Liver (tissue), 9 donors: Measurements from ENCODE around the gene MIEF1. TPM values are rescaled to one million over a fixed set of nuclear protein-coding genes. Genes with fewer than 3 reads are reported as not detected.

ENCODE experiments used
- DNase-seq: peaks from one replicate; pipeline ENCODE4 v3.0.0-alpha.2; 2017; ENCODE audit warnings: low spot score
- H3K27ac ChIP-seq, 2 donors: one replicate each; pipeline ENCODE4 v1.7.0; 2013; ENCODE audit warnings: inconsistent platforms in 2 of 2, low read length in 2 of 2, control low read depth in 1 of 2, low read depth in 1 of 2, mild to moderate bottlenecking in 1 of 2
- H3K27me3 ChIP-seq, 4 donors: one replicate each; pipeline versions ENCODE4 v1.6.1 to v1.7.0; 2013; ENCODE audit warnings: low read length in 3 of 4, inconsistent platforms in 1 of 4, mild to moderate bottlenecking in 1 of 4, moderate library complexity in 1 of 4; ENCODE audit not compliant: control insufficient read depth in 4 of 4, insufficient read depth in 4 of 4
- H3K36me3 ChIP-seq, 4 donors: one replicate each; pipeline versions ENCODE4 v1.6.1 to v1.7.0; 2013; ENCODE audit warnings: low read length in 3 of 4, mild to moderate bottlenecking in 3 of 4, low read depth in 1 of 4, moderate library complexity in 1 of 4; ENCODE audit not compliant: control insufficient read depth in 4 of 4, insufficient read depth in 3 of 4
- H3K4me1 ChIP-seq, 4 donors: one replicate each; pipeline versions ENCODE4 v1.6.1 to v1.7.0; 2013; ENCODE audit warnings: low read length in 3 of 4, mild to moderate bottlenecking in 3 of 4, moderate library complexity in 1 of 4; ENCODE audit not compliant: control insufficient read depth in 4 of 4, insufficient read depth in 4 of 4
- H3K4me3 ChIP-seq, 3 donors: one replicate each; pipeline versions ENCODE4 v1.6.1 to v1.7.0; 2013; ENCODE audit warnings: low read length in 3 of 3, control low read depth in 1 of 3, low read depth in 1 of 3, mild to moderate bottlenecking in 1 of 3
- H3K9ac ChIP-seq, 2 donors: one replicate each; pipeline ENCODE4 v1.7.0; 2013; ENCODE audit warnings: low read length in 2 of 2, mild to moderate bottlenecking in 2 of 2, moderate library complexity in 2 of 2, control low read depth in 1 of 2, low read depth in 1 of 2
- H3K9me3 ChIP-seq, 4 donors: one replicate each; pipeline versions ENCODE4 v1.6.1 to v1.7.0; 2013; ENCODE audit warnings: low read length in 3 of 4; ENCODE audit not compliant: control insufficient read depth in 4 of 4
- EGR1 ChIP-seq, 2 donors: IDR thresholded peaks; 2 replicates each; pipeline ENCODE4 v1.6.1; 2016 to 2018; ENCODE audit warnings: antibody characterized with exemption in 2 of 2, low read depth in 2 of 2
- FOXA1 ChIP-seq: IDR thresholded peaks from 2 replicates; pipeline ENCODE4 v1.6.1; 2016; ENCODE audit warnings: antibody characterized with exemption
- FOXA2 ChIP-seq: IDR thresholded peaks from 2 replicates; pipeline ENCODE4 v1.6.1; 2016; ENCODE audit warnings: antibody characterized with exemption
- GABPA ChIP-seq, 2 donors: IDR thresholded peaks in 1 of 2; conservative IDR thresholded peaks in 1 of 2; 2 replicates each; pipeline ENCODE4 v1.6.1; 2016; ENCODE audit warnings: antibody characterized with exemption in 2 of 2, mild to moderate bottlenecking in 1 of 2, moderate library complexity in 1 of 2
- HNF4A ChIP-seq, 2 donors: conservative IDR thresholded peaks; 2 replicates each; pipeline ENCODE4 v1.6.1; 2016; ENCODE audit warnings: antibody characterized with exemption in 2 of 2, mild to moderate bottlenecking in 2 of 2
- HNF4G ChIP-seq: IDR thresholded peaks from 2 replicates; pipeline ENCODE4 v1.6.1; 2016; ENCODE audit warnings: antibody characterized with exemption
- JUND ChIP-seq, 2 donors: IDR thresholded peaks; 2 replicates each; pipeline ENCODE4 v1.6.1; 2016; ENCODE audit warnings: antibody characterized with exemption in 2 of 2
- NR2F2 ChIP-seq: IDR thresholded peaks from 2 replicates; pipeline ENCODE4 v1.6.1; 2016; ENCODE audit warnings: antibody characterized with exemption
- RAD21 ChIP-seq, 2 donors: IDR thresholded peaks; 2 replicates each; pipeline ENCODE4 v1.6.1; 2016; ENCODE audit warnings: antibody characterized with exemption in 2 of 2, mild to moderate bottlenecking in 2 of 2
- RXRA ChIP-seq, 2 donors: IDR thresholded peaks; 2 replicates each; pipeline ENCODE4 v1.6.1; 2017 to 2018; ENCODE audit warnings: antibody characterized with exemption in 2 of 2, mild to moderate bottlenecking in 1 of 2
- SP1 ChIP-seq: IDR thresholded peaks from 2 replicates; pipeline ENCODE4 v1.6.1; 2018; ENCODE audit warnings: antibody characterized with exemption, mild to moderate bottlenecking
- TAF1 ChIP-seq: conservative IDR thresholded peaks from 2 replicates; pipeline ENCODE4 v1.6.1; 2016; ENCODE audit warnings: antibody characterized with exemption, mild to moderate bottlenecking
- YY1 ChIP-seq: IDR thresholded peaks from 2 replicates; pipeline ENCODE4 v1.6.1; 2016; ENCODE audit warnings: antibody characterized with exemption, mild to moderate bottlenecking
- WGBS: extraction: QIAGEN DNeasy Blood & Tissue Kit; methylation state at CpG from one replicate; pipeline ENCODE4 v1.1.7; 2013; 5-methylcytosine and 5-hydroxymethylcytosine counted together
- polyA plus RNA-seq, 2 donors: library from polyadenylated mRNA; stranded (reverse) in 1 of 2; unstranded in 1 of 2; fragments of 200-250 nt in 1 of 2; fragments of >200 nt in 1 of 2; fragmentation: Nextera tagmentation in 1 of 2; extraction: Ambion mirVana in 1 of 2; gene quantifications; one replicate each; pipeline versions ENCODE4 v1.2.1 to v1.2.3, GENCODE V29; 2013 to 2015
- total RNA-seq, 2 donors: library from RNA; depleted of rRNA; stranded (reverse); fragments of >200 nt; gene quantifications; one replicate each; pipeline ENCODE4 v1.2.3, GENCODE V29; 2014
- TF ChIP-seq, protein P1 (sequence below): IDR thresholded peaks from 2 replicates; pipeline ENCODE4 v1.6.1; 2016; ENCODE audit warnings: antibody characterized with exemption, mild to moderate bottlenecking
- TF ChIP-seq, protein P2 (sequence below): IDR thresholded peaks from 2 replicates; pipeline ENCODE4 v1.6.1; 2016; ENCODE audit warnings: antibody characterized with exemption
- TF ChIP-seq, protein P3 (sequence below): IDR thresholded peaks from 2 replicates; pipeline ENCODE4 v1.6.1; 2016; ENCODE audit warnings: antibody characterized with exemption
- TF ChIP-seq, protein P4 (sequence below): fragments of 150-350 bp; IDR thresholded peaks from 2 replicates; pipeline ENCODE4 v1.5.1; 2017; ENCODE audit warnings: improper control_type of control experiment, low read depth, low read length; ENCODE audit not compliant: missing input control
- TF ChIP-seq, protein P5 (sequence below): IDR thresholded peaks from 2 replicates; pipeline ENCODE4 v1.6.1; 2016; ENCODE audit warnings: antibody characterized with exemption
- donor health status: healthy.
- donor health status: healthy.
- donor health status: healthy.
- donor health status: healthy.
- donor health status: healthy.

The MIEF1 gene
- total and polyA plus RNA-seq, 4 donors: 12.9 to 31.1 (median 20.7) TPM

DNA sequence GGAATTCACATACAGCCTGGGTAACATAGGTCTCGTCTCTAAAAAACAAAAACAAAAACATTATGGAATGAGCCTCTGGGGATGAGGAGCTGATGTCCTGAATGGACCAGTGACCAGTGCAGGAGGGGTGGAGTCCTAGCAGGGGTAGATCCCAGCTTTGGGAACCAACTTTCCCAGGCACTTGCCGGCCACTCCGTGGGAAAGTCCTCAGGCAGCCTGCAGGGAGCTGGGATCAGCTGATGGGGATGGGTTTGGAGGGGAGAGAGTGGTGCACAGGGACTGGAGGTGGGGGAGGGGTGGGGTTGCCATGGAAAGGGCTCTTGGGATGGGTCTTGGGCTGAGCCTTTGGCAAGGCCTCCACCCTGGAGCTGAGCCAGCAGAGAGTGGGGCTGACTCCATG is 26.2 kb upstream of the MIEF1 start (continued):
- TF ChIP-seq, protein P1, sequence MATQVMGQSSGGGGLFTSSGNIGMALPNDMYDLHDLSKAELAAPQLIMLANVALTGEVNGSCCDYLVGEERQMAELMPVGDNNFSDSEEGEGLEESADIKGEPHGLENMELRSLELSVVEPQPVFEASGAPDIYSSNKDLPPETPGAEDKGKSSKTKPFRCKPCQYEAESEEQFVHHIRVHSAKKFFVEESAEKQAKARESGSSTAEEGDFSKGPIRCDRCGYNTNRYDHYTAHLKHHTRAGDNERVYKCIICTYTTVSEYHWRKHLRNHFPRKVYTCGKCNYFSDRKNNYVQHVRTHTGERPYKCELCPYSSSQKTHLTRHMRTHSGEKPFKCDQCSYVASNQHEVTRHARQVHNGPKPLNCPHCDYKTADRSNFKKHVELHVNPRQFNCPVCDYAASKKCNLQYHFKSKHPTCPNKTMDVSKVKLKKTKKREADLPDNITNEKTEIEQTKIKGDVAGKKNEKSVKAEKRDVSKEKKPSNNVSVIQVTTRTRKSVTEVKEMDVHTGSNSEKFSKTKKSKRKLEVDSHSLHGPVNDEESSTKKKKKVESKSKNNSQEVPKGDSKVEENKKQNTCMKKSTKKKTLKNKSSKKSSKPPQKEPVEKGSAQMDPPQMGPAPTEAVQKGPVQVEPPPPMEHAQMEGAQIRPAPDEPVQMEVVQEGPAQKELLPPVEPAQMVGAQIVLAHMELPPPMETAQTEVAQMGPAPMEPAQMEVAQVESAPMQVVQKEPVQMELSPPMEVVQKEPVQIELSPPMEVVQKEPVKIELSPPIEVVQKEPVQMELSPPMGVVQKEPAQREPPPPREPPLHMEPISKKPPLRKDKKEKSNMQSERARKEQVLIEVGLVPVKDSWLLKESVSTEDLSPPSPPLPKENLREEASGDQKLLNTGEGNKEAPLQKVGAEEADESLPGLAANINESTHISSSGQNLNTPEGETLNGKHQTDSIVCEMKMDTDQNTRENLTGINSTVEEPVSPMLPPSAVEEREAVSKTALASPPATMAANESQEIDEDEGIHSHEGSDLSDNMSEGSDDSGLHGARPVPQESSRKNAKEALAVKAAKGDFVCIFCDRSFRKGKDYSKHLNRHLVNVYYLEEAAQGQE: no peak
- TF ChIP-seq GABPA (IDR thresholded peaks at IDR 0.05 in 1 of 2, conservative IDR thresholded peaks at IDR 0.05 in 1 of 2) (no peak), EGR1 (IDR thresholded peaks at IDR 0.05; ENCODE audit: low read depth in 2 of 2) (no peak)

DNA sequence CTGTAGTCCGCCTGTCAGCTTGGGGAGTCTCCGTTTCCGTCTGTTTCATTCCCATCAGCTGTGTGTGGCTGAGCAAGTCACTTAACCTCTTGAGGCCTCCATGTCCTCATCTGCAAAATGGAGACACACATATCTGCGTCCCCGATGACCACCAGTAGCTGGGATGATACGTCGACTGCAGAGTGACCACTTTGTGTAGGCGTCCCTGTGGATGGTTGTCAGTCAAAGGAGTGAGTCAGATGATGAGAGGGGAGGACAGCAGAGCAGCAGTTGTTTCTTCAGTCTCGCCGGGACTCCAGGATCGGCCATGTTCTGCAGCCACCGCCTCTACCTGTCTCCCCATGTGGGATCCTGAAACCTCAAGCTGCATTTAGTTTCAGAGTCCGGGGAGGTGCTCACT is 25.4 kb upstream of the MIEF1 start:
- Histone ChIP-seq H3K27me3 (no peaks in the 10 kb centered on the region), H3K27ac (no peak overlapping the region), H3K36me3 (no peaks in the 10 kb centered on the region), H3K9me3 (no peaks in the 10 kb centered on the region), H3K4me1 (peaks cover 0 to 3% (median 2%) of the 10 kb centered on the region in 4 donors), H3K9ac (no peak overlapping the region), H3K4me3 (no peak overlapping the region)
- DNase-seq: no peak
- no peak for TF ChIP-seq RXRA (IDR thresholded peaks at IDR 0.05)
- TF ChIP-seq FOXA2: no peak
- TF ChIP-seq, protein P2, sequence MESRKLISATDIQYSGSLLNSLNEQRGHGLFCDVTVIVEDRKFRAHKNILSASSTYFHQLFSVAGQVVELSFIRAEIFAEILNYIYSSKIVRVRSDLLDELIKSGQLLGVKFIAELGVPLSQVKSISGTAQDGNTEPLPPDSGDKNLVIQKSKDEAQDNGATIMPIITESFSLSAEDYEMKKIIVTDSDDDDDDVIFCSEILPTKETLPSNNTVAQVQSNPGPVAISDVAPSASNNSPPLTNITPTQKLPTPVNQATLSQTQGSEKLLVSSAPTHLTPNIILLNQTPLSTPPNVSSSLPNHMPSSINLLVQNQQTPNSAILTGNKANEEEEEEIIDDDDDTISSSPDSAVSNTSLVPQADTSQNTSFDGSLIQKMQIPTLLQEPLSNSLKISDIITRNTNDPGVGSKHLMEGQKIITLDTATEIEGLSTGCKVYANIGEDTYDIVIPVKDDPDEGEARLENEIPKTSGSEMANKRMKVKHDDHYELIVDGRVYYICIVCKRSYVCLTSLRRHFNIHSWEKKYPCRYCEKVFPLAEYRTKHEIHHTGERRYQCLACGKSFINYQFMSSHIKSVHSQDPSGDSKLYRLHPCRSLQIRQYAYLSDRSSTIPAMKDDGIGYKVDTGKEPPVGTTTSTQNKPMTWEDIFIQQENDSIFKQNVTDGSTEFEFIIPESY: no peak
- no peak for TF ChIP-seq JUND (IDR thresholded peaks at IDR 0.05)
- no peak for TF ChIP-seq NR2F2
- TF ChIP-seq, protein P3, sequence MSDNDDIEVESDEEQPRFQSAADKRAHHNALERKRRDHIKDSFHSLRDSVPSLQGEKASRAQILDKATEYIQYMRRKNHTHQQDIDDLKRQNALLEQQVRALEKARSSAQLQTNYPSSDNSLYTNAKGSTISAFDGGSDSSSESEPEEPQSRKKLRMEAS: no peak
- no peak for TF ChIP-seq TAF1
- TF ChIP-seq HNF4A (conservative IDR thresholded peaks at IDR 0.05): no peak
- TF ChIP-seq HNF4G: no peak
- TF ChIP-seq SP1: no peak
- no peak for TF ChIP-seq FOXA1
- no peak for TF ChIP-seq YY1
- TF ChIP-seq, protein P4, sequence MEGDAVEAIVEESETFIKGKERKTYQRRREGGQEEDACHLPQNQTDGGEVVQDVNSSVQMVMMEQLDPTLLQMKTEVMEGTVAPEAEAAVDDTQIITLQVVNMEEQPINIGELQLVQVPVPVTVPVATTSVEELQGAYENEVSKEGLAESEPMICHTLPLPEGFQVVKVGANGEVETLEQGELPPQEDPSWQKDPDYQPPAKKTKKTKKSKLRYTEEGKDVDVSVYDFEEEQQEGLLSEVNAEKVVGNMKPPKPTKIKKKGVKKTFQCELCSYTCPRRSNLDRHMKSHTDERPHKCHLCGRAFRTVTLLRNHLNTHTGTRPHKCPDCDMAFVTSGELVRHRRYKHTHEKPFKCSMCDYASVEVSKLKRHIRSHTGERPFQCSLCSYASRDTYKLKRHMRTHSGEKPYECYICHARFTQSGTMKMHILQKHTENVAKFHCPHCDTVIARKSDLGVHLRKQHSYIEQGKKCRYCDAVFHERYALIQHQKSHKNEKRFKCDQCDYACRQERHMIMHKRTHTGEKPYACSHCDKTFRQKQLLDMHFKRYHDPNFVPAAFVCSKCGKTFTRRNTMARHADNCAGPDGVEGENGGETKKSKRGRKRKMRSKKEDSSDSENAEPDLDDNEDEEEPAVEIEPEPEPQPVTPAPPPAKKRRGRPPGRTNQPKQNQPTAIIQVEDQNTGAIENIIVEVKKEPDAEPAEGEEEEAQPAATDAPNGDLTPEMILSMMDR: no peak
- TF ChIP-seq RAD21 (IDR thresholded peaks at IDR 0.05): no peak
- TF ChIP-seq, protein P1: no peak
- TF ChIP-seq, protein P5, sequence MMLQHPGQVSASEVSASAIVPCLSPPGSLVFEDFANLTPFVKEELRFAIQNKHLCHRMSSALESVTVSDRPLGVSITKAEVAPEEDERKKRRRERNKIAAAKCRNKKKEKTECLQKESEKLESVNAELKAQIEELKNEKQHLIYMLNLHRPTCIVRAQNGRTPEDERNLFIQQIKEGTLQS: no peak
- whole genome bisulfite sequencing: 94% methylated on average over 13 of the region's 13 CpGs
